GM12801 (cell line): ENCODE results near the gene MFF.

Source experiments
- CTCF ChIP-seq: IDR thresholded peaks from one replicate; pipeline ENCODE4 v1.5.1; 2011; ENCODE audit warnings: control low read depth; ENCODE audit not compliant: insufficient read length; ENCODE audit errors: extremely low read depth

MFF gene

GRCh38 chr2:227370092-227370491, 45.0 kb downstream of the MFF start:
- TF ChIP-seq CTCF = no peak

- TF ChIP-seq CTCF = no peak
Measured at GRCh38 chr2:227370791-227371312, 45.8 kb downstream of the MFF start.

GRCh38 chr2:227373389-227373788, 48.3 kb downstream of the MFF start:
- no peak for TF ChIP-seq CTCF

- TF ChIP-seq CTCF = no peak
Measured at GRCh38 chr2:227374158-227374557, 49.1 kb downstream of the MFF start.

- no peak for TF ChIP-seq CTCF
Measured at GRCh38 chr2:227376656-227377396, 51.8 kb downstream of the MFF start.

GRCh38 chr2:227377467-227378351, 52.7 kb downstream of the MFF start:
- no peak for TF ChIP-seq CTCF

- no peak for TF ChIP-seq CTCF
Measured at GRCh38 chr2:227378371-227378782, 53.3 kb downstream of the MFF start.
